GM10847 (cell line): ENCODE results near the gene CTNNA1.

ENCODE experiments used
- POLR2A ChIP-seq: IDR thresholded peaks from 2 replicates; pipeline ENCODE4 v1.6.1; 2011; ENCODE audit not compliant: insufficient read length; ENCODE audit errors: extremely low read depth

Gene CTNNA1

GRCh38 chr5:138900281-138900965 is 147.2 kb downstream of the CTNNA1 start:
- no peak for TF ChIP-seq POLR2A

DNA sequence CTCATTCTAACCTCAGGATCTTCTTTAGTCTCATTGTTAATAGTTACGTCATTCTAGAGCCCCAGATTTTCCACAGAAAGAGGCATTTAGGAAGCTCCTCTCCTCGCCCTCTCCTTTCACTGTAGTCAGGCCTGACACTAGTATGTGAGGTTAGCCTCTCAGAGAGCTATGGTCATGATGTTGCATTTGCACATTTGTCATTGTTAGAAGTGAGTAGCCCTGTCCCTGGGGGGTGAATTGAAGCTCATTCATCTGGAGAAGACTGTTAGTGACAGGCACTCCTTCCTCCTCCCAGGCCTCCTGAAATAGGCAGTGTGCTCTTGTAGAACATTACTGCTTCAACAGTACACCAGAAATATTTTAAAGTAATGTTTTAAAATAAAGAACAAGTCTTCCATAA is 148.5 kb downstream of the CTNNA1 start:
- no peak for TF ChIP-seq POLR2A

DNA sequence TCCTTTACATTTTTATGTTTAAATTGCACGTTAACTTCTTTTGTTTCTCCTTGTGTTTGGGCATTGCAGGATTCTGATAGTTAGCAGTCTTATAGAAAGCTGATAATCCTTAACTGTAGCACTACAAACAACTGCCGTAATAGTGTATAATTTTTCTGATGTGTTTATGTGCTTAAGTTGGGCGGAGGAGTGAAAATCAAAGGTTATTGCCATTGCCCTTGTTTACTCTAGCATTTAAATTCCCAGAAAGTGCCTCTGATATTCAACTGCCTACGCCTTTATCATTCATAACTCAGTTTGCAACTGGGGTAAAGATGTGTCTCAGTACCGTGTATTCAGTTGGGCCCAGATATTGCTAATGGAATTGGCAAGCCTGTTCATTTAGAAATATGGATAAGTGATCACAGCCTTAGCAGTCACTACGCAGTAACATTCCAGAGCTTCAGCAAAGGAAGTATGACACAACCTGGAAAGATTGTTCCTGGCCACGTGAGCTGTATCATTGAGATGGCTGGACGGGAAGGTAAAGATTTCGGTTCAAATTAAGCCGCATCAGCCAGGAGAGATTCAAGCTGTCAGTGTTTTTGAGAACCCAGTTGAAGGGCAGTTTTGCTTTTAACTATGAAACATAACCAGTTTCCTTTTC is 150.0 kb downstream of the CTNNA1 start:
- no peak for TF ChIP-seq POLR2A

DNA sequence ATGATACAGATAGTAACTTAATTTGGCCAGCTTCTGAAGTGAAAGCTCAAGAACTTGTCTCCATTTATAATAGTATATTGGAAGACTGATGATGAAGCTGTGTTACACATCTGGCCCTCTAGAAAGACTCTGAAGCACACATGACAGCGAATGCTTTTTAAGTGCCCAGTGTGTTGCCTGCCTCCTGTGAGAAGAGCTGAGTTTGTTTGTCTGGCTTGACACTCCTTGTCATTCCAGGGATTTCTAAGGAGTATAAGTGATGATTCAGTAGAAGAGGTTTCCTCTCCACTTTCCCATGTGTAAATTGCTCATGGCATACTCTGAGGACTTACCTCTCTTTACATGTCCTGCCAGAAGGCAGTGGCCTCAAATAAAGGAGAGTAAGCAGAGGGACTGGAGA is 152.3 kb downstream of the CTNNA1 start:
- TF ChIP-seq POLR2A = no peak

DNA sequence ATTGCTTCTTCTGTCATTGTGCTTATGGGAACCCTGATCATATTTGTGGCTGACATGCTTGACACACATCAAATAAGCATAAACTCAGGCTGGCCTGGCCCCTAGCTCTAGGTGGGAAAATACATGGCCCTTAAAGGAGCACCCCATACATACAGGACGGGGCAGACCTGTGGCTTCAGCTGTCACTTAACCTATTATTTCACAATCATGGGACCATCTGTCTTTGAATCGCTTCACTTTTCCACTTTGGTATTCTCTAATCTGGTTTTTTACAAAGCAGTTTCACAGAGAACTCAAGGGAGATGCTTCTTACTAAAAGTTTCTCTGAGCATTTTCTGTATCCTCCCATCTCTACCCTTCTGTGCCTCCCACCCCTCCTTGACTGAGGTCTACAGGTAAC is 156.5 kb downstream of the CTNNA1 start:
- TF ChIP-seq POLR2A = no peak

GRCh38 chr5:138910546-138911185 is 157.4 kb downstream of the CTNNA1 start:
- no peak for TF ChIP-seq POLR2A

GRCh38 chr5:138911441-138911840 is 158.2 kb downstream of the CTNNA1 start:
- no peak for TF ChIP-seq POLR2A

GRCh38 chr5:138912093-138912492 is 158.9 kb downstream of the CTNNA1 start:
- TF ChIP-seq POLR2A = no peak

- TF ChIP-seq POLR2A = no peak
Measured at GRCh38 chr5:138913773-138914172, 160.5 kb downstream of the CTNNA1 start.

GRCh38 chr5:138914338-138914737 is 161.1 kb downstream of the CTNNA1 start:
- TF ChIP-seq POLR2A = no peak

GRCh38 chr5:138918686-138919085 is 165.5 kb downstream of the CTNNA1 start:
- no peak for TF ChIP-seq POLR2A

GRCh38 chr5:138920181-138920580 is 167.0 kb downstream of the CTNNA1 start:
- no peak for TF ChIP-seq POLR2A

- TF ChIP-seq POLR2A = no peak
Measured at GRCh38 chr5:138922494-138922893, 169.3 kb downstream of the CTNNA1 start.

DNA sequence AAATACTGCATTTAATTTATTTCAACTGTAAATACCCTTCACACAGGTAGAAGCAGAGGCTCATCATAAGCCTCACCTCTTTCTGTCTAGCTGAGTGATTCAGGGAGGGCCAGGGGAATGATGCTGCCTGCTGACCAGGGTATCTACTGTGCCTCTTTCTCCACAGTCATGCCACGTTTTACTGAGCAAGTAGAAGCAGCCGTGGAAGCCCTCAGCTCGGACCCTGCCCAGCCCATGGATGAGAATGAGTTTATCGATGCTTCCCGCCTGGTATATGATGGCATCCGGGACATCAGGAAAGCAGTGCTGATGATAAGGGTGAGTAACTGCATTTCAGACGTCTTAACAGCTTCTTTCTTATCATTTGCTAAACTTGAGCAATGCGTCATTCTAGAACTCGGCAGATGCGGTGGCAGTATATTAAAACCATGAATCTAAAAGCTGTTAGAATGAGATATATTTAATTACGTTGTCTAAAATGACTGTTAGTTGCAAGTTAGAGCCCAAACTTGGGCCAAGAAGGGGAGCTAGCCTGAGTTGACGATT is 171.9 kb downstream of the CTNNA1 start:
- TF ChIP-seq POLR2A = no peak

GRCh38 chr5:138926257-138926656 is 173.0 kb downstream of the CTNNA1 start:
- TF ChIP-seq POLR2A = no peak
